ENCODE measurements around the gene HOXD3. TPM values are rescaled to one million over a fixed set of nuclear protein-coding genes. Genes with fewer than 3 reads are reported as not detected.

The HOXD3 gene
- total RNA-seq, 1 experiment from 2014 or later = not detected

DNA sequence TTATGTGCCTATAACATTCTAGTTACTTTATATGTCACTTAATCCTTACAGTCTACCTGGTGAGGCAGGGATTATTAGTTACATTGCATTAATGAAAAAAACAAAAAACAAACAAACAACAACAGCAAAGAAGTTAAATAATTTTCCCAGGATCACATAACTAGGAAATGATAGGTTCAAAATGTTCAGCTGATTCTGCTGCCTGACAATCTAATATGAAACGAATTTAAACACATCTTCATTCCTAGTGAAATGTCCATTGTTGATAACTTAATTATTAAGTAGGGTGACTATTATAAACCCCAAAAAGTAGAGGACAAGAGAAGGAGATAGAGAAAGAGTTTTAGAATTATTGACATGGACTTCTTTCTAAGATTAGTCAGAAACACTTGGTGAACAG lies 54.0 kb downstream of the HOXD3 start:
- POLR2A ChIA-PET = no interaction called here
- Mint-ChIP-seq H3K4me1 (no peaks in the 10 kb centered on the region), H3K36me3 (no peaks in the 10 kb centered on the region), H3K27ac (no peak overlapping the region), H3K9me3 (no peaks in the 10 kb centered on the region; the same call in 1 of the 2 replicates), H3K27me3 (ENCODE audit: low read depth) (peaks cover 7% of the 10 kb centered on the region), H3K4me3 (no peak overlapping the region)
- ATAC-seq (no peak), DNase-seq (ENCODE audit: low spot score) (no peak)
- CTCF ChIA-PET = no interaction called here
- no peak for TF ChIP-seq TEAD1 (CRISPR knock-in tag; IDR thresholded peaks at IDR 0.05)
- no peak for TF ChIP-seq CREB1 (CRISPR knock-in tag; IDR thresholded peaks at IDR 0.05)
- TF ChIP-seq, protein P1, sequence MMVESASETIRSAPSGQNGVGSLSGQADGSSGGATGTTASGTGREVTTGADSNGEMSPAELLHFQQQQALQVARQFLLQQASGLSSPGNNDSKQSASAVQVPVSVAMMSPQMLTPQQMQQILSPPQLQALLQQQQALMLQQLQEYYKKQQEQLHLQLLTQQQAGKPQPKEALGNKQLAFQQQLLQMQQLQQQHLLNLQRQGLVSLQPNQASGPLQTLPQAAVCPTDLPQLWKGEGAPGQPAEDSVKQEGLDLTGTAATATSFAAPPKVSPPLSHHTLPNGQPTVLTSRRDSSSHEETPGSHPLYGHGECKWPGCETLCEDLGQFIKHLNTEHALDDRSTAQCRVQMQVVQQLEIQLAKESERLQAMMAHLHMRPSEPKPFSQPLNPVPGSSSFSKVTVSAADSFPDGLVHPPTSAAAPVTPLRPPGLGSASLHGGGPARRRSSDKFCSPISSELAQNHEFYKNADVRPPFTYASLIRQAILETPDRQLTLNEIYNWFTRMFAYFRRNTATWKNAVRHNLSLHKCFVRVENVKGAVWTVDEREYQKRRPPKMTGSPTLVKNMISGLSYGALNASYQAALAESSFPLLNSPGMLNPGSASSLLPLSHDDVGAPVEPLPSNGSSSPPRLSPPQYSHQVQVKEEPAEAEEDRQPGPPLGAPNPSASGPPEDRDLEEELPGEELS (CRISPR knock-in tag; IDR thresholded peaks at IDR 0.05) = no peak

DNA sequence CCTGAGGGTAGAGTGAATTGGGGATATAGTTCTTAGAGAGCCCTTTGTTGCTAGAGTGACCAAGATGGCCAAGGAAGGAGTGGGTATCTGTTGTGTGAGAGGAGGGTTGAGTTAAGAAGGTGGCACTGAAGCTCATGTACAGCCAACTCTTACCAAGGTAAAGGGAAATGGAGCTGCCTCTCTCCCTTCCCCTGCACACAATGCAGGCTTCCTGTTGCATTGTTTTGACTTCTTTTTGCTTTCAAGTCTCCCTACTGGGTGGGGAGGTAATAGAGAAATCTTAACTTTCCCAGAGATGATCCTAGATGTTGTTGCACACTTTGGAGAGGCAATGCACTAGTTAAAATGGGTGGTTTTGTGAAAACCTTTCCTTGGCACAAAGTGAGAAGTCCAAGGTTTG lies 55.2 kb downstream of the HOXD3 start:
- POLR2A ChIA-PET = no interaction called here

DNA sequence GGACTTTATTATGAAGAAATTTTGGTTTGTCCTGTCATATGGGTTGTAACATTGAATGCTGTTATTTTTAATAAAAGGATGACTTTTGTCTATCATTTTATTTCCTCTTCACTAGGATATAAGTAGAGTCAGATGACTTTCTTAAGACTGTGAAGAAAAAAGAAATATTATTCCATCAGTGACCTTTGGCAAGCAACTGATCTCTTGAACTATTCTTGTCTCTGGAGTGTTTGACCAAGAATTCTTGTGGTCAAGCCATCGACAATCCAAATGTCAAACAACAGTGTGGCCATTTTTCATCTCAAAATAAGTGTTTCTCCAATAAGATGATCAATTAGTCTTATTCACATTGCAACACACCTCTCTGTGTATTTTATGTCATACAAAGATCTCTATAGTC lies 56.3 kb downstream of the HOXD3 start:
- ATAC-seq (no peak), DNase-seq (ENCODE audit: low spot score) (no peak)
- H3K36me3 Mint-ChIP-seq = no peaks in the 10 kb centered on the region
- H3K27me3 Mint-ChIP-seq (ENCODE audit: low read depth) = peaks cover 7% of the 10 kb centered on the region
- no peak overlapping the region for H3K27ac Mint-ChIP-seq
- H3K4me1 Mint-ChIP-seq = no peaks in the 10 kb centered on the region
- POLR2A ChIA-PET = no interaction called here
- H3K9me3 Mint-ChIP-seq = no peaks in the 10 kb centered on the region; the same call in 1 of the 2 replicates
- no peak overlapping the region for H3K4me3 Mint-ChIP-seq
- CTCF ChIA-PET = no interaction called here
- TF ChIP-seq, protein P2, sequence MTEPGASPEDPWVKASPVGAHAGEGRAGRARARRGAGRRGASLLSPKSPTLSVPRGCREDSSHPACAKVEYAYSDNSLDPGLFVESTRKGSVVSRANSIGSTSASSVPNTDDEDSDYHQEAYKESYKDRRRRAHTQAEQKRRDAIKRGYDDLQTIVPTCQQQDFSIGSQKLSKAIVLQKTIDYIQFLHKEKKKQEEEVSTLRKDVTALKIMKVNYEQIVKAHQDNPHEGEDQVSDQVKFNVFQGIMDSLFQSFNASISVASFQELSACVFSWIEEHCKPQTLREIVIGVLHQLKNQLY (CRISPR knock-in tag; IDR thresholded peaks at IDR 0.05) = no peak
- TF ChIP-seq, protein P3, sequence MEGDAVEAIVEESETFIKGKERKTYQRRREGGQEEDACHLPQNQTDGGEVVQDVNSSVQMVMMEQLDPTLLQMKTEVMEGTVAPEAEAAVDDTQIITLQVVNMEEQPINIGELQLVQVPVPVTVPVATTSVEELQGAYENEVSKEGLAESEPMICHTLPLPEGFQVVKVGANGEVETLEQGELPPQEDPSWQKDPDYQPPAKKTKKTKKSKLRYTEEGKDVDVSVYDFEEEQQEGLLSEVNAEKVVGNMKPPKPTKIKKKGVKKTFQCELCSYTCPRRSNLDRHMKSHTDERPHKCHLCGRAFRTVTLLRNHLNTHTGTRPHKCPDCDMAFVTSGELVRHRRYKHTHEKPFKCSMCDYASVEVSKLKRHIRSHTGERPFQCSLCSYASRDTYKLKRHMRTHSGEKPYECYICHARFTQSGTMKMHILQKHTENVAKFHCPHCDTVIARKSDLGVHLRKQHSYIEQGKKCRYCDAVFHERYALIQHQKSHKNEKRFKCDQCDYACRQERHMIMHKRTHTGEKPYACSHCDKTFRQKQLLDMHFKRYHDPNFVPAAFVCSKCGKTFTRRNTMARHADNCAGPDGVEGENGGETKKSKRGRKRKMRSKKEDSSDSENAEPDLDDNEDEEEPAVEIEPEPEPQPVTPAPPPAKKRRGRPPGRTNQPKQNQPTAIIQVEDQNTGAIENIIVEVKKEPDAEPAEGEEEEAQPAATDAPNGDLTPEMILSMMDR (IDR thresholded peaks at IDR 0.05) = no peak
- TF ChIP-seq SMAD3 (CRISPR knock-in tag; IDR thresholded peaks at IDR 0.05; ENCODE audit: borderline replicate concordance) = no peak
- TF ChIP-seq CREB1 (CRISPR knock-in tag; IDR thresholded peaks at IDR 0.05) = no peak
- TF ChIP-seq, protein P4, sequence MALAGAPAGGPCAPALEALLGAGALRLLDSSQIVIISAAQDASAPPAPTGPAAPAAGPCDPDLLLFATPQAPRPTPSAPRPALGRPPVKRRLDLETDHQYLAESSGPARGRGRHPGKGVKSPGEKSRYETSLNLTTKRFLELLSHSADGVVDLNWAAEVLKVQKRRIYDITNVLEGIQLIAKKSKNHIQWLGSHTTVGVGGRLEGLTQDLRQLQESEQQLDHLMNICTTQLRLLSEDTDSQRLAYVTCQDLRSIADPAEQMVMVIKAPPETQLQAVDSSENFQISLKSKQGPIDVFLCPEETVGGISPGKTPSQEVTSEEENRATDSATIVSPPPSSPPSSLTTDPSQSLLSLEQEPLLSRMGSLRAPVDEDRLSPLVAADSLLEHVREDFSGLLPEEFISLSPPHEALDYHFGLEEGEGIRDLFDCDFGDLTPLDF (CRISPR knock-in tag; IDR thresholded peaks at IDR 0.05) = no peak
- TF ChIP-seq, protein P5, sequence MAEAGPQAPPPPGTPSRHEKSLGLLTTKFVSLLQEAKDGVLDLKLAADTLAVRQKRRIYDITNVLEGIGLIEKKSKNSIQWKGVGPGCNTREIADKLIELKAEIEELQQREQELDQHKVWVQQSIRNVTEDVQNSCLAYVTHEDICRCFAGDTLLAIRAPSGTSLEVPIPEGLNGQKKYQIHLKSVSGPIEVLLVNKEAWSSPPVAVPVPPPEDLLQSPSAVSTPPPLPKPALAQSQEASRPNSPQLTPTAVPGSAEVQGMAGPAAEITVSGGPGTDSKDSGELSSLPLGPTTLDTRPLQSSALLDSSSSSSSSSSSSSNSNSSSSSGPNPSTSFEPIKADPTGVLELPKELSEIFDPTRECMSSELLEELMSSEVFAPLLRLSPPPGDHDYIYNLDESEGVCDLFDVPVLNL (CRISPR knock-in tag; IDR thresholded peaks at IDR 0.05; ENCODE audit: borderline replicate concordance, low read depth) = no peak
- no peak for TF ChIP-seq CREM (CRISPR knock-in tag; IDR thresholded peaks at IDR 0.05)
- no peak for TF ChIP-seq TEAD1 (CRISPR knock-in tag; IDR thresholded peaks at IDR 0.05)
- TF ChIP-seq, protein P6, sequence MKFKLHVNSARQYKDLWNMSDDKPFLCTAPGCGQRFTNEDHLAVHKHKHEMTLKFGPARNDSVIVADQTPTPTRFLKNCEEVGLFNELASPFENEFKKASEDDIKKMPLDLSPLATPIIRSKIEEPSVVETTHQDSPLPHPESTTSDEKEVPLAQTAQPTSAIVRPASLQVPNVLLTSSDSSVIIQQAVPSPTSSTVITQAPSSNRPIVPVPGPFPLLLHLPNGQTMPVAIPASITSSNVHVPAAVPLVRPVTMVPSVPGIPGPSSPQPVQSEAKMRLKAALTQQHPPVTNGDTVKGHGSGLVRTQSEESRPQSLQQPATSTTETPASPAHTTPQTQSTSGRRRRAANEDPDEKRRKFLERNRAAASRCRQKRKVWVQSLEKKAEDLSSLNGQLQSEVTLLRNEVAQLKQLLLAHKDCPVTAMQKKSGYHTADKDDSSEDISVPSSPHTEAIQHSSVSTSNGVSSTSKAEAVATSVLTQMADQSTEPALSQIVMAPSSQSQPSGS (CRISPR knock-in tag; IDR thresholded peaks at IDR 0.05; ENCODE audit: borderline replicate concordance, low read depth) = no peak
- no peak for TF ChIP-seq ELF4 (CRISPR knock-in tag; IDR thresholded peaks at IDR 0.05; ENCODE audit: low read depth)

More for the DNA sequence above, 55.2 kb downstream of the HOXD3 start:
- ATAC-seq (no peak; the same call in 1 of the 2 replicates), DNase-seq (ENCODE audit: low spot score) (no peak)
- Mint-ChIP-seq H3K36me3 (no peaks in the 10 kb centered on the region), H3K4me3 (no peak overlapping the region), H3K4me1 (no peaks in the 10 kb centered on the region), H3K9me3 (no peaks in the 10 kb centered on the region; the same call in 1 of the 2 replicates), H3K27me3 (ENCODE audit: low read depth) (peaks cover 7% of the 10 kb centered on the region), H3K27ac (no peak overlapping the region)
- CTCF ChIA-PET = no interaction called here
- TF ChIP-seq, protein P7, sequence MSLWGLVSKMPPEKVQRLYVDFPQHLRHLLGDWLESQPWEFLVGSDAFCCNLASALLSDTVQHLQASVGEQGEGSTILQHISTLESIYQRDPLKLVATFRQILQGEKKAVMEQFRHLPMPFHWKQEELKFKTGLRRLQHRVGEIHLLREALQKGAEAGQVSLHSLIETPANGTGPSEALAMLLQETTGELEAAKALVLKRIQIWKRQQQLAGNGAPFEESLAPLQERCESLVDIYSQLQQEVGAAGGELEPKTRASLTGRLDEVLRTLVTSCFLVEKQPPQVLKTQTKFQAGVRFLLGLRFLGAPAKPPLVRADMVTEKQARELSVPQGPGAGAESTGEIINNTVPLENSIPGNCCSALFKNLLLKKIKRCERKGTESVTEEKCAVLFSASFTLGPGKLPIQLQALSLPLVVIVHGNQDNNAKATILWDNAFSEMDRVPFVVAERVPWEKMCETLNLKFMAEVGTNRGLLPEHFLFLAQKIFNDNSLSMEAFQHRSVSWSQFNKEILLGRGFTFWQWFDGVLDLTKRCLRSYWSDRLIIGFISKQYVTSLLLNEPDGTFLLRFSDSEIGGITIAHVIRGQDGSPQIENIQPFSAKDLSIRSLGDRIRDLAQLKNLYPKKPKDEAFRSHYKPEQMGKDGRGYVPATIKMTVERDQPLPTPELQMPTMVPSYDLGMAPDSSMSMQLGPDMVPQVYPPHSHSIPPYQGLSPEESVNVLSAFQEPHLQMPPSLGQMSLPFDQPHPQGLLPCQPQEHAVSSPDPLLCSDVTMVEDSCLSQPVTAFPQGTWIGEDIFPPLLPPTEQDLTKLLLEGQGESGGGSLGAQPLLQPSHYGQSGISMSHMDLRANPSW (CRISPR knock-in tag; conservative IDR thresholded peaks at IDR 0.05; ENCODE audit: low read depth) = no peak
- TF ChIP-seq TP53 (CRISPR knock-in tag; IDR thresholded peaks at IDR 0.05) (no peak), ZBTB21 (CRISPR knock-in tag; IDR thresholded peaks at IDR 0.05; ENCODE audit: borderline replicate concordance) (no peak), ESRRA (CRISPR knock-in tag; IDR thresholded peaks at IDR 0.05; ENCODE audit: borderline replicate concordance) (no peak), ZNF416 (CRISPR knock-in tag; IDR thresholded peaks at IDR 0.05) (no peak), NFE2L1 (CRISPR knock-in tag; IDR thresholded peaks at IDR 0.05) (no peak), TEAD1 (CRISPR knock-in tag; IDR thresholded peaks at IDR 0.05) (no peak), GRHL2 (CRISPR knock-in tag; IDR thresholded peaks at IDR 0.05; ENCODE audit: insufficient replicate concordance, severe bottlenecking) (no peak), JUN (CRISPR knock-in tag; IDR thresholded peaks at IDR 0.05) (no peak), GTF2I (CRISPR knock-in tag; conservative IDR thresholded peaks at IDR 0.05) (no peak)
- TF ChIP-seq, protein P8, sequence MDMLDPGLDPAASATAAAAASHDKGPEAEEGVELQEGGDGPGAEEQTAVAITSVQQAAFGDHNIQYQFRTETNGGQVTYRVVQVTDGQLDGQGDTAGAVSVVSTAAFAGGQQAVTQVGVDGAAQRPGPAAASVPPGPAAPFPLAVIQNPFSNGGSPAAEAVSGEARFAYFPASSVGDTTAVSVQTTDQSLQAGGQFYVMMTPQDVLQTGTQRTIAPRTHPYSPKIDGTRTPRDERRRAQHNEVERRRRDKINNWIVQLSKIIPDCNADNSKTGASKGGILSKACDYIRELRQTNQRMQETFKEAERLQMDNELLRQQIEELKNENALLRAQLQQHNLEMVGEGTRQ (CRISPR knock-in tag; IDR thresholded peaks at IDR 0.05) = no peak

Data from WTC11 (cell line).